ENCODE data around the gene ITGB7.

DNA sequence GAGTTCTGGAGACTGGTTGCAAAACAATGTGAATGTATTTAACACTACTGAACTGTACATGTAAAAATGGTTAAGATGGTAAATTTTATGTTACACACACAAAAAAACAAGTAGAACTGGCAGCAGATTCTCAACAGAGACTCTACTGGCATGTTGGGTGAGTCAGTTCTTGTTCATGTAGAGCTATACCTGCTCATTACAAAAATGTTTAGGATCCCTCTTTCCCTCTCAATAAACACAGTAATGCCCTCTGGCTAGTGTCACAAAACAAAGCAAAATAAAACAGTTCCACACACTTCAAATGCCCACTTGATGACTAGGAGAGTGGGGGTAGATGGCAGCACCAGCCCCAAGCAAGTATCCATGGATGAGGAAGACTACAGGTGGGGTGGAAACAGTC, 40.2 kb downstream of the ITGB7 start:
- no peak for TF ChIP-seq CTCF (IDR thresholded peaks at IDR 0.05)
- no peak for TF ChIP-seq EZH2 (IDR thresholded peaks at IDR 0.05)
- no peak for TF ChIP-seq EZH2phosphoT487 (IDR thresholded peaks at IDR 0.05)
